WTC11 (cell line): ENCODE measurements around the gene NCKAP5L. TPM values are rescaled to one million over a fixed set of nuclear protein-coding genes. Genes with fewer than 3 reads are reported as not detected.

Source experiments
- ATAC-seq: fragments of 200-7000 bp; cut with Tn5 transposase; 2 replicates; pipeline ENCODE4 v1.10.0; 2021; ENCODE audit warnings: mild to moderate bottlenecking, moderate library complexity
- CTCF ChIA-PET: fragments of 300-600 bp; sonication (Branson Sonifier 250); formaldehyde crosslinking; loops from one replicate; lab custom pipeline; 2021; ENCODE audit warnings: antibody characterized with exemption; lab: Charles Lee
- POLR2A ChIA-PET: fragments of 350-600 bp; sonication (Branson Sonifier 250); formaldehyde crosslinking; loops from one replicate; lab custom pipeline; 2021; ENCODE audit warnings: antibody characterized with exemption; lab: Charles Lee
- DNase-seq: peaks from one replicate; pipeline ENCODE4 v3.0.0; 2021; ENCODE audit warnings: low spot score
- H3K27ac Mint-ChIP-seq: 2 replicates; pipeline ENCODE4 v1.8.0; 2021; ENCODE audit warnings: mixed read lengths
- H3K27me3 Mint-ChIP-seq: 2 replicates; pipeline ENCODE4 v1.8.0; 2021; ENCODE audit warnings: low read depth, mild to moderate bottlenecking, moderate library complexity, mixed read lengths
- H3K36me3 Mint-ChIP-seq: 2 replicates; pipeline ENCODE4 v1.8.0; 2021; ENCODE audit warnings: mixed read lengths
- H3K4me1 Mint-ChIP-seq: 2 replicates; pipeline ENCODE4 v1.8.0; 2022; ENCODE audit warnings: mixed read lengths
- H3K4me3 Mint-ChIP-seq: 2 replicates; pipeline ENCODE4 v1.8.0; 2021; ENCODE audit warnings: mild to moderate bottlenecking, moderate library complexity, mixed read lengths
- H3K9me3 Mint-ChIP-seq: 2 replicates; pipeline ENCODE4 v1.8.0; 2021; ENCODE audit warnings: mixed read lengths
- AFF4 ChIP-seq: sonication (generic); formaldehyde crosslinking; IDR thresholded peaks from 2 replicates; pipeline ENCODE4 v1.8.1; 2023; ENCODE audit warnings: mild to moderate bottlenecking, missing genetic modification reagents, borderline replicate concordance
- ATF1 ChIP-seq: sonication (generic); formaldehyde crosslinking; IDR thresholded peaks from 2 replicates; pipeline ENCODE4 v1.8.1; 2023; ENCODE audit warnings: mild to moderate bottlenecking, moderate library complexity, missing genetic modification reagents
- ATF6 ChIP-seq: sonication (generic); formaldehyde crosslinking; IDR thresholded peaks from 2 replicates; pipeline ENCODE4 v1.8.1; 2023; ENCODE audit warnings: mild to moderate bottlenecking, missing genetic modification reagents
- FOXP1 ChIP-seq: sonication (generic); formaldehyde crosslinking; IDR thresholded peaks from 2 replicates; pipeline ENCODE4 v1.8.0; 2022; ENCODE audit warnings: missing genetic modification reagents, mild to moderate bottlenecking, moderate library complexity, borderline replicate concordance
- GRHL2 ChIP-seq: fragments of 250-450 bp; sonication (Bioruptor Pico); IDR thresholded peaks from 2 replicates; pipeline ENCODE4 v1.8.0; 2022; ENCODE audit warnings: mild to moderate bottlenecking, moderate library complexity; ENCODE audit not compliant: insufficient replicate concordance, severe bottlenecking
- HMGA2 ChIP-seq: fragments of 250-450 bp; sonication (Bioruptor Pico); IDR thresholded peaks from 2 replicates; pipeline ENCODE4 v1.4.0; 2021; ENCODE audit warnings: mild to moderate bottlenecking, moderate library complexity
- IRF1 ChIP-seq: sonication (generic); formaldehyde crosslinking; IDR thresholded peaks from 2 replicates; pipeline ENCODE4 v1.8.0; 2023; ENCODE audit warnings: missing genetic modification reagents
- JUN ChIP-seq: sonication (generic); formaldehyde crosslinking; IDR thresholded peaks from 2 replicates; pipeline ENCODE4 v1.8.0; 2023; ENCODE audit warnings: mild to moderate bottlenecking, missing genetic modification reagents
- MLX ChIP-seq: sonication (generic); formaldehyde crosslinking; IDR thresholded peaks from 2 replicates; pipeline ENCODE4 v1.8.1; 2023; ENCODE audit warnings: mild to moderate bottlenecking, missing genetic modification reagents, moderate library complexity
- PRRX2 ChIP-seq: fragments of 250-450 bp; sonication (Bioruptor Pico); IDR thresholded peaks from 2 replicates; pipeline ENCODE4 v1.8.0; 2021; ENCODE audit warnings: mild to moderate bottlenecking
- RORB ChIP-seq: fragments of 250-450 bp; sonication (Bioruptor Pico); IDR thresholded peaks from 2 replicates; pipeline ENCODE4 v1.9.0; 2021; ENCODE audit warnings: mild to moderate bottlenecking
- SMAD3 ChIP-seq: sonication (generic); formaldehyde crosslinking; IDR thresholded peaks from 2 replicates; pipeline ENCODE4 v1.8.0; 2022; ENCODE audit warnings: missing genetic modification reagents, mild to moderate bottlenecking, borderline replicate concordance
- SOX15 ChIP-seq: fragments of 250-450 bp; sonication (Bioruptor Pico); IDR thresholded peaks from 2 replicates; pipeline ENCODE4 v1.9.0; 2021; ENCODE audit warnings: mild to moderate bottlenecking
- SP1 ChIP-seq: sonication (generic); formaldehyde crosslinking; conservative IDR thresholded peaks from 2 replicates; pipeline ENCODE4 v1.8.1; 2022; ENCODE audit warnings: missing genetic modification reagents
- STAT6 ChIP-seq: sonication (generic); formaldehyde crosslinking; conservative IDR thresholded peaks from 2 replicates; pipeline ENCODE4 v1.8.1; 2023; ENCODE audit warnings: mild to moderate bottlenecking, low read depth, missing genetic modification reagents, moderate library complexity
- TP53 ChIP-seq: sonication (generic); formaldehyde crosslinking; IDR thresholded peaks from 2 replicates; pipeline ENCODE4 v1.8.1; 2023; ENCODE audit warnings: mild to moderate bottlenecking, missing genetic modification reagents
- ZNF121 ChIP-seq: sonication (generic); formaldehyde crosslinking; IDR thresholded peaks from 2 replicates; pipeline ENCODE4 v1.8.0; 2023; ENCODE audit warnings: missing genetic modification reagents
- ZNF232 ChIP-seq: sonication (generic); formaldehyde crosslinking; IDR thresholded peaks from 2 replicates; pipeline ENCODE4 v1.8.0; 2022; ENCODE audit warnings: mild to moderate bottlenecking, missing genetic modification reagents
- ZNF425 ChIP-seq: fragments of 250-450 bp; sonication (Bioruptor Pico); conservative IDR thresholded peaks from 2 replicates; pipeline ENCODE4 v1.9.0; 2021; ENCODE audit warnings: mild to moderate bottlenecking
- total RNA-seq: library from RNA; stranded (reverse); gene quantifications from 3 replicates; pipeline ENCODE4 v1.2.3, GENCODE V29; 2021

Gene NCKAP5L
- total RNA-seq, 1 experiment from 2014 or later: 27.8 TPM

GRCh38 chr12:49806877-49807276 is 21.3 kb downstream of the NCKAP5L start:
- no peaks in the 10 kb centered on the region for H3K27me3 Mint-ChIP-seq
- H3K4me1 Mint-ChIP-seq: peaks cover 40% of the 10 kb centered on the region
- H3K9me3 Mint-ChIP-seq: no peaks in the 10 kb centered on the region
- ChIA-PET POLR2A (no interaction called here), CTCF (no interaction called here)
- TF ChIP-seq ATF6 (CRISPR knock-in tag) (no peak), JUN (CRISPR knock-in tag) (no peak), RORB (CRISPR knock-in tag) (no peak), ATF1 (CRISPR knock-in tag) (no peak), FOXP1 (CRISPR knock-in tag) (no peak), ZNF121 (no peak), SOX15 (CRISPR knock-in tag) (no peak), HMGA2 (CRISPR knock-in tag) (no peak), TP53 (CRISPR knock-in tag) (no peak), MLX (CRISPR knock-in tag) (no peak), GRHL2 (CRISPR knock-in tag) (no peak), PRRX2 (no peak), ZNF425 (CRISPR knock-in tag) (no peak), ZNF232 (CRISPR knock-in tag) (no peak), IRF1 (no peak), SP1 (CRISPR knock-in tag) (no peak)
- no peak overlapping the region for H3K4me3 Mint-ChIP-seq
- no peak overlapping the region for H3K27ac Mint-ChIP-seq
- peaks cover 3% of the 10 kb centered on the region; the same call in 1 of the 2 replicates for H3K36me3 Mint-ChIP-seq
- DNase-seq (no peak), ATAC-seq (no peak)

- Mint-ChIP-seq H3K4me3 (no peak overlapping the region), H3K27me3 (no peaks in the 10 kb centered on the region), H3K4me1 (peaks cover 35% of the 10 kb centered on the region), H3K36me3 (peaks cover 7% of the 10 kb centered on the region; the same call in 1 of the 2 replicates), H3K9me3 (no peaks in the 10 kb centered on the region), H3K27ac (no peak overlapping the region)
- ATAC-seq (no peak), DNase-seq (no peak)
- TF ChIP-seq SMAD3 (CRISPR knock-in tag): no peak
- CTCF ChIA-PET: no interaction called here
- POLR2A ChIA-PET: no interaction called here
Observed at GRCh38 chr12:49806321-49806813, 21.8 kb downstream of the NCKAP5L start.

- DNase-seq (no peak), ATAC-seq (no peak)
- POLR2A ChIA-PET: no interaction called here
- Mint-ChIP-seq H3K36me3 (peaks cover 7% of the 10 kb centered on the region; the same call in 1 of the 2 replicates), H3K27me3 (no peaks in the 10 kb centered on the region), H3K4me1 (peaks cover 27% of the 10 kb centered on the region), H3K9me3 (no peaks in the 10 kb centered on the region), H3K4me3 (no peak overlapping the region), H3K27ac (no peak overlapping the region)
- CTCF ChIA-PET: interaction anchor here (0.6 to 0.9 kb wide), 2 partner anchors 15 to 429 kb away, joined by 3 to 4 read pairs; no protein-coding TSS in a partner anchor
- no peak for TF ChIP-seq AFF4 (CRISPR knock-in tag)
- no peak for TF ChIP-seq STAT6 (CRISPR knock-in tag)
- no peak for TF ChIP-seq SMAD3 (CRISPR knock-in tag)
Observed at GRCh38 chr12:49805409-49805808, 22.8 kb downstream of the NCKAP5L start.
